ENCODE measurements around the gene MAPKAPK5.
"Not testable (repeated sequence)": the region's sequence is repeated elsewhere in the genome, so short reads cannot be mapped to it uniquely, and the experiment has no call there.

MAPKAPK5 gene, protein sequence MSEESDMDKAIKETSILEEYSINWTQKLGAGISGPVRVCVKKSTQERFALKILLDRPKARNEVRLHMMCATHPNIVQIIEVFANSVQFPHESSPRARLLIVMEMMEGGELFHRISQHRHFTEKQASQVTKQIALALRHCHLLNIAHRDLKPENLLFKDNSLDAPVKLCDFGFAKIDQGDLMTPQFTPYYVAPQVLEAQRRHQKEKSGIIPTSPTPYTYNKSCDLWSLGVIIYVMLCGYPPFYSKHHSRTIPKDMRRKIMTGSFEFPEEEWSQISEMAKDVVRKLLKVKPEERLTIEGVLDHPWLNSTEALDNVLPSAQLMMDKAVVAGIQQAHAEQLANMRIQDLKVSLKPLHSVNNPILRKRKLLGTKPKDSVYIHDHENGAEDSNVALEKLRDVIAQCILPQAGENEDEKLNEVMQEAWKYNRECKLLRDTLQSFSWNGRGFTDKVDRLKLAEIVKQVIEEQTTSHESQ

DNA sequence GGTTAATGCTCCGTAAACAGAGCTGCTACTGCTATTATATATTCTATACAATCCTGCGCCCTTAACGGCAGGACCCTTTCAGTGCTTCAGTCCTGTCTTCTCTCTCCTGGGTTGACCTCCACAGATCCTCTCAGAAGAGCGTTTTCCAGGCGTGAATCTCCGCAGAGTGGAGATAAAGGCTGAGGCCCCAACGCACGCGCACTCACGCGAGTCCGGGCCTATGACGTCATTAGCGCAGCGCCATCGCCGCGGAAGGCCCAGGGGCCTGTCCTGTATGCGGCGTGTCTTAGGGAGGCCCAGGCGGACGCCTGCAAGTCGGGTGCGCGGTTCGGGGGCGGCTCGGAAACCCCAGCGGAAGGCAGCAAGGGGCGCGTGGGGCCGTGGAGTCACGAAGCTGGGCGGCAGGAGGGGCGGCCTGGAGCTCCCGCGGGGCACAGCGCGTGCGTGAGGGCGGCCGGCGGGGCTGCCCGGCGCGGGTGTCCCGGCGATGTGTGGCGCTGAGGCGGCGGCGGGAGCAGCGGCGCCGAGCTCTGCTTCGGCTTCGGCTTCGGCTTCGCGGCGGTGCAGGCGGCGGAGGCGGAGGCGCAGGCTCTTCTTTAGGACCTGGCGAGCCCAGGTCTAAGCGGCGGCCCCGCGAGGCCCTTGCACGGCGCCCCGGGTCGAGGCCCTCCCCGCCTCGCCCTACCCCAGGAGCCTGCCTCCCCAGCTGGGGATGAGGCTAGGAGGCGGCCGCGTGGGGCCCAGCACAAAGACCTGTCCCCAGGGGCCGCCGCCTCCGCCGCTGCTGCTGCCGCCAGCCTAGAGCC is at the start of gene MAPKAPK5:
TSS of gene MAPKAPK5 (plus strand) at position 479 of the 806 bp plus-strand sequence. CDS start 506 bp downstream, outside the sequence.
- peak; percentile 95 to 98 for DNase-seq

DNA sequence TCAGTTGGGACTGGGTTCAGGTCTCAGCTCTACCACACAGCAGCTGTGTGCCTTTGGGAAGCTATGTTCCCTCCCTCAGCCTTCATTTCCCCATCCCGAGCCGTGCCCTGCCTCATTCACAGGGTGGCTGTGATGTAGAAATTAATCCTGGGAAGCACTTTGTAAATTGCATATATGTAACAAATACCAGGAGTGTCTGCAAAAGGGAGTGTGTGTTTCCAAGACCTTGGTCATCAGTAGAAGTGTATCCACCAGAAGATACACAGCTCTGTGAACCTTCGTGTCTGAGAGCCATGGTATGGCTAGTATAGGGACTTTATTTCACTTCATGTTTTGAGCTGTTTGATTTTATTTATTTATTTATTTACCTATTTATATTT is 49.2 kb upstream of the MAPKAPK5 start:
- no peak for DNase-seq

DNA sequence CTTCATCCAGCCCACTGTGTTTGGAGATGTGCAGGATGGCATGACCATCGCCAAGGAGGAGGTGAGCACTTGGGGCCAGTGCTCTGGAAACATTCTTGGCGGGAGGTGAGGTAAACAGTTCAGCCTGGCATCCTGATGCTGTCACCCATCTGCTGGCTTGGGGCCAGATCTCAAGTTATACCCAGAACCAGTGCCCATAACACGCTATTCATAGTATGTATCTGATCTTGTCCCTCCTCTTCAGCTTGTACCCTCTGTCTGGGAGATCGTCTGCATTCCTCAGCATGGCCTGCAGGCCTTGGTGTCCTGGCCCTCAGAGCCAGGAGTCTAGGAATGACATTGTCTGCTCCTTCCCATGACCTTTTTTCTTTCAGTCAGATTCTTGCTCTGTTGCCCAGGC is 43.8 kb upstream of the MAPKAPK5 start:
- no peak for DNase-seq

DNA sequence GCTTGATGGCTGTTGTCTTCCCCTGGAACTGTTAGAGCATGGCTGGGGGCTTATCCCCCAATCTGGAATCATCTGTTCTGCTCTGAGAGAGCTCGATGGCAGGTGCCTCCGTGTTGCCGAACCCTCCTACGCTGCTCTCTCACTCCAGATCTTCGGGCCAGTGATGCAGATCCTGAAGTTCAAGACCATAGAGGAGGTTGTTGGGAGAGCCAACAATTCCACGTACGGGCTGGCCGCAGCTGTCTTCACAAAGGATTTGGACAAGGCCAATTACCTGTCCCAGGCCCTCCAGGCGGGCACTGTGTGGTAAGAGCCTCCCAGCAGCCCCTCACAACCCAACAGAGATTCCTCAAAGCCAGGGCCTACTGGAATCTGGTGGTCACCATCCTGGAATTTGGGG is 42.3 kb upstream of the MAPKAPK5 start:
- no peak for DNase-seq

DNA sequence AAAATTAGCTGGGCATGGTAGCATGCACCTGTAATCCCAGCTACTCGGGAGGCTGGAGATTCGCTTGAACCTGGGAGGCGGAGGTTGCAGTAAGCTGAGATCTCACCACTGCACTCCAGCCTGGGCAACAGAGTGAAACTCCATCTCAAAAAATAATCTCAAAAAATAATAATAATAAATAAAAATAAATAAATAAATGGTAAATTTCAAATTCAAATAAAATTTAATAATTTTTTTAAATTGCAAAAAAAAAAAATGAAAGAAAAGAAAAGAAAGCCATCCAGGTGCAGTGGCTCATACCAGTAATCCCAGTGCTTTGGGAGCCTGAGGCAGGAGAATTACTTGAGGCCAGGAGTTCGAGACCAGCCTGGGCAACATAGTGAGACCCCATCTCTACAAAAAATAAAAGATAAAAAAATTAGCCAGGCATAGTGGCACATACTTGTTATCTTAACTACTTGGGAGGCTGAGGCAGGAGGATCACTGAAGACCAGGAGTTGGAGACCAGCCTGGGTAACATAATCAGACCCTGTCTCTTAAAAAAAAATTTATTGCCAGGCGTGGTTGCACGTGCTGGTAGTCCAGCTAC is 38.9 kb upstream of the MAPKAPK5 start:
- DNase-seq = no peak

DNA sequence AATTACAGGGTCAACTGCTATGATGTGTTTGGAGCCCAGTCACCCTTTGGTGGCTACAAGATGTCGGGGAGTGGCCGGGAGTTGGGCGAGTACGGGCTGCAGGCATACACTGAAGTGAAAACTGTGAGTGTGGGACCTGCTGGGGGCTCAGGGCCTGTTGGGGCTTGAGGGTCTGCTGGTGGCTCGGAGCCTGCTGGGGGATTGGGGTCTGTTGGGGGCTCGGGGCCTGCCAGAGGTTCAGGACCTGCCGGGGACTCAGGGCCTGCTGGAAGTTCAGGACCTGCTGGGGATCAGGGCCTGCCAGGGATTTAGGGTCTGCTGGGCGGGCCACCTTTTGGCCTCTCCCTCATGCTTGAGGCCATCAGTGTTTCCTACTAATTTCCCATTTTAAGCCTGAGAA is 38.2 kb upstream of the MAPKAPK5 start:
- DNase-seq = no peak

DNA sequence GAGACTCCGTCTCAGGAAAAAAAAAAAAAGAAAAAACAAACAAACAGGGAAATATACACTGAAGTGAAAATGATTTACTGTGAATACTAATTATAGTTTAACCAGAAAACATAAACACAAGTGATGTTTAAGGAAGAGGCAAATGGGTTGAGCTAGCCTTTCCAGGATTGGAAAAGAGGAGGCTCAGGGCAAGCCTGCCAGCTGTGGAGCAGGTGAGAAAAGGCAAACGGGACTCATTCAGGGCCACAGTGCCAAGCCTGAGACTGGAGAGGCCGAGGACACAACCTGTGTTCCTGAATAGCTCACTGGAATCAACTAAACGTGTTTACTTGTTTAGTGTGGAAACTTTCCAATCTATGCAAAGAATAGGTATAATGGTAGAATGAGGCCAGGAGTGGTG is 35.7 kb upstream of the MAPKAPK5 start:
- DNase-seq = no peak

DNA sequence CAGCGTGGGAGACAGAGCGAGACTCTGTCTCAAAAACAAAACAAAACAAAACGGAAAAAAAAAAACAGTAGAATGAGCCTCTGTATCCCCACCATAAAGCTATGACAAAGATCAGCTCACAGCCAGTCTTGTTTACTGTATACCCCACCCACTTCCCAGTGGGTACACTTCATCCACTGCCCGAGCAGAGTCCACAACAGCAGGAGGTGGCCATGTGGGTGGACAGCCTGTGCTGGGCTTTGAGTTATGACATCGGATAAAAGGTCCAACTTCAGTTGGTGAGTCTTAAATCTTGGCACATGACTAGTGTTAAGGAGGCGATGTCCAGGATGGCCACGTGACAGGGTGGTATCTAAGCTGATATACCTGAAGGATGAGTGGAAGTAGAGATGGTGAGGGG is 34.8 kb upstream of the MAPKAPK5 start:
- DNase-seq = no peak

DNA sequence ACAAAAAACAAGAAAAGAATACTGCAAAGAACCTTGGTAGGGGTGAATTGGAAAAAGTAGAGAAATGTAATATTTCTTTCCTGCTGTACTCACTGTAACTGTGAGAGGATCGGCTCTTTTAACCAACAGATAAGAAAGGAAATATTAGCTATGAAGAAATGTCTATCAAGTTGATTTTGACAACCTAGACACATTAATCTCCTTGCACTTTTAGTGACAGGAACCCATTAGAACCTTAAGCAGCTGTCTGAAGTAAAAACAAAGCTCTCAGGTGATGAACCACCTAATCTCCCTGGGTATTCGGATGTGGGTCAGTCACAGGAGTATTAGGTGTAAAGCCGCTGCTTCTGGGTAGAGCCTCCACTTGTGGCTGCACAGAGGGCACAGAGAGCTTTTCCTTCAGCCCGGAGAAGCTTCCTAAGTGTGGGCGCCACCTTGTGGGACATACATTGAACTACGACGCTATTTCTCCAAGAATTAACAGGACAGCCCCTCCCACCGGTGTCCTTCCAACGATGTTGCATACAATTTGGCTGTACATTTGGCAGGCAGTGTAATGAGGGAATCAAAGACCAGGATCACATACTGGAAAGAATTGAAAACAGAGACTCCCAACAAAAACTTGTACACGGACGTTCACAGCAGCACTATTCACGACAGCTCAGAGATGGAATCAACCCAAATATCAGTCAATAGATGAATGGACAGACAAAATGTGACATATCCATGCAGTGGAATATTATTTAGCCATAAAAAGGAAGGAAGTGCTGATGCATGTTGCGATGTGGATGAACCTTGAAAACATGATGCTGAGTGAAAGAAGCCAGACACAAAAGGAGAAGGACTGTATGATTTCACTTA is 28.9 kb upstream of the MAPKAPK5 start:
- peak; percentile 62 to 75 for DNase-seq

DNA sequence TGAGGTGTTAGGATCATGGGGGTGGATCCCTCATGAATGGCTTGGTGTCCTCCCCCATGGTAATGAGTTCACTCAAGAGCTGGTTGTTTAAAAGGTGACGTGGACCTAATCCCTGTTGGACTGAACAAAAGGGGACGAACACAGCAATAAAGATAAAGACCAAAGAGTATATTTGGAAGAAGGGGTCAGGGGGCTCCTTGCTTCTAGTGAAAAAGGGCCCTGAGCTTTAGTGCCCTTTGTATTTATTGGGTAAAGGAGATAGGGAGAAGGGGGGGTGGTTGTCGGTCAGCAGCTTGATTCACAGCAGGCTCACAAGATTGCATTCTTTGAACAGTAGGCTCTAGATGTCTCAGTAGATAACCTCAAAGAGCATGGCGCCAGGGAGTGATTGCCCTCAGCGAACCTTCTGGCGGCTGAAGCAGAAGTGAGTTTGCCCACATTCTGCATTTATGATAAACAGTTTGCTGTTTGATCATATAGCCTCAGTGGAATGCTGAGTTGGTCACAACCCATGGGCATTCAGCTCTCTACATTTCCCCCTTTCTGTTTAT is 25.9 kb upstream of the MAPKAPK5 start:
- DNase-seq = no peak

DNA sequence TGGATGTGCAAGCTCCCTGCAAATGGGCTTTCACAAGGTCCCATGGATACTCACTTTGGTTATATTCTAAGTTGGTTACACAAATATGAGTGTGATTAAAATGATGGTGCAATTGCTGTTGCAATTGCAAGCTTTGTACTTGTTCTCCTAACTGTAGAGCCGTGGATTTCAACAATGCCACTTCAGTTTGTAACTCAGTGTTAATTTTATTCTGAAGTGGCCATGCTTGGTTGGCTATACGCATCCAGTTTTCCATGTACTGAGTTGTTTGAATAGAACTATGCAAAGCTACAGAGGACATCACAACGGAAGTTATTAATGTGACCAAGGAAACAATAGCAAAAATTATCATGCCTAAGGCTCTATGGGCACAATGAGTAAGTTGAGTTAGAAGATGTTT is 25.1 kb upstream of the MAPKAPK5 start:
- not testable (repeated sequence) for DNase-seq

DNA sequence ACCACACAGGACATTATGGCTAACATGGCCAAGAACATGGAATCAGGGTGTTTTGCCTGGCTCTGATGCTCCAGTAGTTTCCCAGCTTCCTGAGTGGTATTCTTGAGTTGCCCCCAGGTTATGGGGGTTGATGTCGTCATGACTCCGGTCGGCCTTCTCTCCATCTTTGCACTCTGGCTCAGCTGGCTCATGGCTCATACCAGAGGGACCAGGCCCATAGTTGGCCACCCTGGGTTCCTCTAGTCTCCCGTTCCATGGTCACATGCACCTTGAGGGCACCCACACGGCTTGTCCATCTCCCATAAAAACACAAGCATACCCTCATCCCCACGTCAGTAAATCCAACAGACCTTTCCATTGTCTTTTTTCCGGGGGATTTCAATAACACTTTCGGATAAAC is 23.7 kb upstream of the MAPKAPK5 start:
- no peak for DNase-seq

DNA sequence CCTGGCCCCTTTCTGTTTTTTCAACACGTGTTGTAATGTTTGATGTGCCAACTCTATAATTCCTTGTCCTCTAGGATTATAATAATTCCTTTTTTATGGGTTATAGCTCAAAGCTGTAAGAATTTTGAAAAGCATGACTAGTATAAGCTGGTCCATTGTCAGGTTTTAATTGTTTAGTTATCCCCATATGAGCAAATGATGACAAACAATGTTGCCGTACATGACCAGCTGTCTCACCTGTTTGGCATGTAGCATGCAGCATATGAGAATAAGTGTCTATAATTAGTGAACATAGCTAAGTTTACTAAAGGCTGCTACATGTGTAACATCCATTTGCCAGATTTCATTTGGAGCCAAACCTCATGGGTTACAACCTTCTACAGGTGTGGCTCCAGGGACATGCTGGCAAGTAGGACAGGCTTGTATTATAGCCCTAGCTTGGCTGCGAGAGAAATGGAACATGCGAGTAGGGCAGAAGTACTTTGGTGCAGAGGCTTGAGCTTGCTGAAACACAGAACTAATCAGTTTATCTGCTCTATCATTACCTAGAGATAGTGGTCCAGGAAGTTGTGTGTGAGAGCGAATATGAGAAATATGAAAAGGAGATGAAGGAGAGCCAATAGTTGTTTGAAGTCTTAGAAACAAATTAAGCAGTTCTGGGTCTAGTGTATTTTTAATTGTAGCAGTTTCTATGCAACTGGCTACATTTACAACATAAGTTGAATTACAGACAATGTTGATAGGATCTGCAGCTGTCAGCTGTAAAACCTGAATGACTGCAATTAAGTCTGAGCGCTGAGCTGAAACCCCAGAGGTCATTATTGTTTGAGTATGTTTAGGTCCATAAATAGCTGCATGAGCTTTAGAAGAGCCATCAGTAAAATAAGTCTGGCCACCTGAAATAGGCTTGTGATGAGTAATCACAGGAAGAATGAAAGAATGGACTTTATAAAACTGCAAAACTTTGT is 22.6 kb upstream of the MAPKAPK5 start:
- no peak for DNase-seq

DNA sequence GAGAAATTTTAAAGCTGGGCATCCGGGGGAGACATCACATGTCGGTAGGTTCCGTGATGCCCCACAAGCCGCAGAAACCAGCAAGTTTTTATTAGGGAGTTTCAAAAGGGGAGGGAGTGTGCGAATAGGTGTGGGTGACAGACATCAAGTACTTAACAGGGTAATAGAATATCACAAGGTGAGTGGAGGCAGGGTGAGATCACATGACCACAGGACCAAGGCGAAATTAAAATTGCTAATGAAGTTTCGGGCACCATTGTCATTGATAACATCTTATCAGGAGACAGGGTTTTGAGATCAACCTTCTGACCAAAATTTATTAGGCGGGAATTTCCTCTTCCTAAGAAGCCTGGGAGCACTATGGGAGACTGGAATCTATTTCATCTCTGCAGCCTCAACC is 21.2 kb upstream of the MAPKAPK5 start:
- not testable (repeated sequence) for DNase-seq

DNA sequence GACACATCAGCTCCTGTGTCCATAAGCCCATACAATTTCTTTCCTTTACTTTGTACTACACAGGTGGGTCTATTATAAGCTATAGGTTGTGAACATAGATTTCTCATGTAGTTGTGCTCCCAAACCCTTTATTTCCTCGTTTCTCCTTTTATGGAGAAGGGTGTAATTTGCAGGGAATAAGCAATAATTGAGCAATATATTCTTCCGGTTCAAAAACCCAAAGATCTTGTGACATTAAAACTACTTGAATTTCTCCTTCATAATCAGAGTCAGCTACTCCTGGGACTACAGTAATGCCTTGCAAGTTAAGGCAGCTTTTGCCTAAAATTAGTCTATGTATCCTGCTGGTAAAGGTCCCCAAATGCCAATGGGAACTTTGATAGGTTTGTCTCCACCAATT is 19.1 kb upstream of the MAPKAPK5 start:
- DNase-seq = no peak

DNA sequence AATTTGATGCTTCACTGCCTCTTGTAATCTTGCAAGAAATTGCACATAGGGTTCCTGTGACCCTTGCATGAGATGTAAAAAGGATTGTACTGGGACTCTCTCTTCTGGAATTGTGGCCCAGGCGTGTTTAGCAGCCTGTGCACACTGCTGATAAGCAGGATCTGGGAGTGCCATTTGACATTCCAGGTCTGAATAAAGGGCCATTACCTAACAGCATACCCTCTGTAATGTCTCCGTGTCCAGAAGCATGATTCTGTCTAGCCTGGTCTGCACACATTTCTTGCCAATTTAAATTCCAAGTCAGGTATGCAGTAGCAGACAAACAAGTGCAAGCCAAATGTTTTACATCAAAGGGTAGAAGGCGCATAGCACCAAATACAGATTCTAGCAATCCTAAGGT is 18.1 kb upstream of the MAPKAPK5 start:
- DNase-seq = no peak

DNA sequence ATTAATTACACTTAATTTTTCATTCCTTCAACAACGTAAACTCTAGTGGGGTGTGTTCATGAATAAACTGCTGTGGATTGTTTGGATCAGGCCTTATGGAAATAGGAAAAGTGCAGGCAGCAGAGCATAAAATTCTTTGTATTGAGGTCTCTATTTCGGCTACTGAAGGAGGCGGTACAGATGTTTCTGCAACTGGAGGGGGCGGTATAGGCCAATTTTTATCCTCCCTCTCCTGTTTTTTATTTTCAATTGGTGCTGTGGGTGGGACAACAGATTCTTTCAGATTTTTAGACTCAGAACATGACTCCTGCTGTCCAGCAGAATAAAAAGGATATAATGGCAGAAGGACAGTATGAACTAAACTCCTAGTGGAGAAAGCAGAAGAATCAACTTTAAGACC is 17.7 kb upstream of the MAPKAPK5 start:
- peak in 1 of 2 donors; percentile 37 for DNase-seq

DNA sequence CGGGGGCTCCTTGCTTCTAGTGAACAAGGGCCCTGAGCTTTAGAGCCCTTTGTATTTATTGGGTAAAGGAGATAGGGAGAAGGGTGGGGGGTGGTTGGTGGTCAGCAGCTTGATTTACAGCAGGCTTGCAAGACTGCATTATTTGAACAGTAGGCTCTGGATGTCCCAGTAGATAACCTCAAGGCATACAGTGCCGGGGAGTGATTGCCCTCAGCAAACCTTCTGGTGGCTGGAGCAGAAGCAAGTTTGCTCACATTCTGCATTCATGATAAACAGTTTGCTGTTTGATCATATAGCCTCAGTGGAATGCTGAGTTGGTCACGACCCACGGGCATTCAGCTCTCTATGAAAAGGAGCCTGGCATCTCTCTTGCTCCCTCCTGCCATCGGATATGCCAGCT is 16.5 kb upstream of the MAPKAPK5 start:
- DNase-seq = no peak

DNA sequence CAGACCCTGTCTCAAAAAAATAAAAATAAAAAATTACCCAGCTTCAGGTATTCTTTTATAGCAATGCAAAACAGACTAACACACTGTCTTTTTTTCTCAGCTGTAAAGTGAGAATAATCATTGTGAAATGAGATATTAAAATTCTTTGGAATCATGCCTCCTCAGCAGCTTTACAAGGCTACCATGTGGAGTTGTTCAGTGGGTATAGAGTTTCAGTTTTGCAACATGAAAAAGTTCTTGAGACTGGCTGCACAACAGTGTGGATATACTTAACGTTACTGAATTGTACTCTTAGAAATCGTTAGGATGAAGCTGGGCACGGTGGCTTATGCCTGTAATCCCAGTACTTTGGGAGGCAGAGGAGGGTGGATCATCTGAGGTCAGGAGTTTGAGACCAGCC is 15.7 kb upstream of the MAPKAPK5 start:
- DNase-seq = no peak

DNA sequence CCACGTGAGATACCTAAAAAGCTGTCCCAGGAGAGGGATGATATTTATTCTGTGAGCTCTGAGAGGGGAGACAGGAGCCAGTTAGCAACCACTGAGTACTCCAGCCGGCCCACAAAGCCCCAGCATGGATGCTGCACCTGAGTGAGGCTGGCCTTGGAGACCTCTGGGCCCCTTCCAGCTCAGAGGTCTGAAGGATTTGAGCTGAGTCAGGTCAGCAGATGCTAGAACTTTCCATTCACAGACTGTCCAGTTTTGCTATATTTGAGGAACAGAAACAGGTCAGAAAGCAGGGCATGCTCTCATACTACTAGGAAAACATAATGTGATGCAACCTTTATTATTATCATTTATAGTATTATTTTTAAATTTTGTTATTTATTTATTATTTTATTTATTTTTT is 15.0 kb upstream of the MAPKAPK5 start:
- no peak for DNase-seq

DNA sequence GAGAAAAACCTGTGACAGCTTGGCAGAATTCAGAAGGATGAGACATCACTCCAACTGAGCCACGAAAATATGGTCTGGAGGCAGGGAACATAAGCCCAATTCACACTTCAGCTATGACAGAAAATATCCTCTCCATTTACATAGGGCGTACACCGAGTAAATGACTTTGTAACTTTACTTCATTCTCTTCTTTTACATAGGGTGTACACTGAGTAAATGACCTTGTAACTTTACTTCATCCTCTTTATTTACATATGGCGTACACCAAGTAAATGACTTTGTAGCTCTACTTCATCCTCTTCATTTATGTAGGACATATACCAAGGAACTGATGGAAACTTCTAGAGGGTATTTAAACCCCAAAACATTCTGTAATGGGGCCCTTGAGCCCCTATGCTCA is 14.1 kb upstream of the MAPKAPK5 start:
- no peak for DNase-seq
